GM12892 (cell line): ENCODE measurements around the gene CYTH4.

Experiments
- POLR2AphosphoS5 ChIP-seq: IDR thresholded peaks from 2 replicates; pipeline ENCODE4 v1.6.1; 2011; ENCODE audit warnings: low read depth, low read length, control low read depth
- TAF1 ChIP-seq: IDR thresholded peaks from 2 replicates; pipeline ENCODE4 v1.6.1; 2011; ENCODE audit warnings: low read depth, mild to moderate bottlenecking, control low read depth, low read length, borderline replicate concordance

- TF ChIP-seq POLR2AphosphoS5 (no peak), TAF1 (no peak)
Observed at GRCh38 chr22:37310815-37311595, 28.7 kb downstream of the CYTH4 start.
